Gastrocnemius medialis (tissue), 4 donors: ENCODE measurements around the gene RNF121.

ENCODE experiments used
- POLR2A ChIP-seq, 2 donors: fragments of 450-650 bp; IDR thresholded peaks; one replicate each; pipeline ENCODE4 v1.6.1; 2017; ENCODE audit warnings: antibody characterized with exemption in 2 of 2, mild to moderate bottlenecking in 2 of 2, moderate library complexity in 2 of 2
- TF ChIP-seq, protein P1 (sequence below), 5 experiments: fragments of 450-650 bp in 3 of 5; fragments of 200-600 bp in 2 of 5; sonication (generic) in 2 of 5; IDR thresholded peaks in 4 of 5; conservative IDR thresholded peaks in 1 of 5; 1 replicate in 4 of 5; 2 replicates in 1 of 5; pipeline ENCODE4 v1.5.1; 2016 to 2019; ENCODE audit warnings: antibody characterized with exemption in 5 of 5, mild to moderate bottlenecking in 3 of 5, moderate library complexity in 3 of 5

DNA sequence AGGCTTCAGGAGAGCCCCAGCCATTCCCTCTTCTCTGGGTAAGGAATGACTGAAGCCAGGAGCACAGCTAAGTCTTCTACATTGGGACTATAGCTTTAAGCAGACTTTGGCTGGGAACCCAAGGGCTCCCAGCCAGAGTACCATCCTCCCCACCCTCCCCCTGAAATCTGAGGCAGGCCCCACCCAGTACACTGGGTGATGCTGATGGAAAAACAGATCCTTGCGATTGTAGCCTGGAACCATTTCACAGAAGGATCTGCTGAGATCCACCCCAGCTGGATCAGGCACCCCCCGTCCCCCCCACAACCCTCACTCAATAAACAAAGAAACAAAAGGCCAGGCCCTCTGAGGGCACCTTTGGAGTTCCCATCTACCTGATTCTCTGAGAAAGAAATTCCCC lies 109.6 kb downstream of the RNF121 start:
- TF ChIP-seq, protein P1, sequence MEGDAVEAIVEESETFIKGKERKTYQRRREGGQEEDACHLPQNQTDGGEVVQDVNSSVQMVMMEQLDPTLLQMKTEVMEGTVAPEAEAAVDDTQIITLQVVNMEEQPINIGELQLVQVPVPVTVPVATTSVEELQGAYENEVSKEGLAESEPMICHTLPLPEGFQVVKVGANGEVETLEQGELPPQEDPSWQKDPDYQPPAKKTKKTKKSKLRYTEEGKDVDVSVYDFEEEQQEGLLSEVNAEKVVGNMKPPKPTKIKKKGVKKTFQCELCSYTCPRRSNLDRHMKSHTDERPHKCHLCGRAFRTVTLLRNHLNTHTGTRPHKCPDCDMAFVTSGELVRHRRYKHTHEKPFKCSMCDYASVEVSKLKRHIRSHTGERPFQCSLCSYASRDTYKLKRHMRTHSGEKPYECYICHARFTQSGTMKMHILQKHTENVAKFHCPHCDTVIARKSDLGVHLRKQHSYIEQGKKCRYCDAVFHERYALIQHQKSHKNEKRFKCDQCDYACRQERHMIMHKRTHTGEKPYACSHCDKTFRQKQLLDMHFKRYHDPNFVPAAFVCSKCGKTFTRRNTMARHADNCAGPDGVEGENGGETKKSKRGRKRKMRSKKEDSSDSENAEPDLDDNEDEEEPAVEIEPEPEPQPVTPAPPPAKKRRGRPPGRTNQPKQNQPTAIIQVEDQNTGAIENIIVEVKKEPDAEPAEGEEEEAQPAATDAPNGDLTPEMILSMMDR (IDR thresholded peaks at IDR 0.05 in 4 of 5, conservative IDR thresholded peaks at IDR 0.05 in 1 of 5): no peak
- TF ChIP-seq POLR2A (IDR thresholded peaks at IDR 0.05): peak; percentile 78 to 82
